OCI-LY1 (cell line): ENCODE measurements around the gene FAM81A.

Source experiments
- H2AFZ ChIP-seq: fragments of 200-600 bp; sonication (generic), shearing (Covaris generic); 2 replicates; pipeline ENCODE4 v1.6.0; 2014; ENCODE audit warnings: antibody characterized with exemption, mild to moderate bottlenecking, low read length
- H3F3A ChIP-seq: fragments of 200-600 bp; sonication (generic), shearing (Covaris generic); 2 replicates; pipeline ENCODE4 v1.6.0; 2014; ENCODE audit warnings: mild to moderate bottlenecking, antibody characterized with exemption, low read length, moderate library complexity; ENCODE audit not compliant: insufficient read depth
- H3K27ac ChIP-seq: fragments of 200-600 bp; sonication (generic); 2 replicates; pipeline ENCODE4 v1.5.1; 2014; ENCODE audit warnings: low read length, mixed run types, mild to moderate bottlenecking, low read depth; ENCODE audit not compliant: poor library complexity, severe bottlenecking
- H3K27me3 ChIP-seq: fragments of 200-600 bp; sonication (generic); 2 replicates; pipeline ENCODE4 v1.6.0; 2014; ENCODE audit warnings: antibody characterized with exemption, mild to moderate bottlenecking, low read length, moderate library complexity; ENCODE audit not compliant: insufficient read depth
- H3K36me3 ChIP-seq: fragments of 200-600 bp; sonication (generic); 2 replicates; pipeline ENCODE4 v1.6.1; 2014; ENCODE audit warnings: mild to moderate bottlenecking, antibody characterized with exemption, low read length, moderate library complexity, mixed read lengths; ENCODE audit not compliant: insufficient read depth
- H3K4me1 ChIP-seq: fragments of 200-600 bp; sonication (generic); 2 replicates; pipeline ENCODE4 v1.5.1; 2014; ENCODE audit warnings: mild to moderate bottlenecking, low read length, moderate library complexity; ENCODE audit not compliant: insufficient read depth, severe bottlenecking
- H3K4me2 ChIP-seq: fragments of 200-600 bp; sonication (generic), shearing (Covaris generic); 2 replicates; pipeline ENCODE4 v1.6.1; 2014; ENCODE audit warnings: low read length
- H3K4me3 ChIP-seq: fragments of 200-600 bp; sonication (generic); 2 replicates; pipeline ENCODE4 v1.5.1; 2014; ENCODE audit warnings: low read length, low read depth, mild to moderate bottlenecking, mixed read lengths; ENCODE audit not compliant: poor library complexity, severe bottlenecking
- H3K79me2 ChIP-seq: fragments of 200-600 bp; shearing (Covaris generic); 2 replicates; pipeline ENCODE4 v1.6.1; 2016; ENCODE audit warnings: mixed run types, low read length, mixed read lengths; ENCODE audit not compliant: insufficient read depth
- H3K9ac ChIP-seq: fragments of 200-600 bp; sonication (generic), shearing (Covaris generic); 2 replicates; pipeline ENCODE4 v1.6.1; 2014; ENCODE audit warnings: mild to moderate bottlenecking, low read length, mixed read lengths
- H3K9me2 ChIP-seq: fragments of 200-600 bp; sonication (generic), shearing (Covaris generic); 2 replicates; pipeline ENCODE4 v1.6.1; 2014; ENCODE audit warnings: low read depth, mild to moderate bottlenecking, low read length, mixed read lengths
- H3K9me3 ChIP-seq: fragments of 200-600 bp; shearing (Covaris generic); 2 replicates; pipeline ENCODE4 v1.6.1; 2014; ENCODE audit warnings: low read length, mixed read lengths
- H4K20me1 ChIP-seq: fragments of 200-600 bp; sonication (generic), shearing (Covaris generic); 2 replicates; pipeline ENCODE4 v1.6.0; 2016; ENCODE audit warnings: mild to moderate bottlenecking, low read length; ENCODE audit not compliant: insufficient read depth
- EZH2 ChIP-seq: fragments of 200-600 bp; sonication (generic), shearing (Covaris generic); IDR thresholded peaks from 2 replicates; pipeline ENCODE4 v1.8.0; 2017; ENCODE audit warnings: borderline replicate concordance, mixed run types, mild to moderate bottlenecking, antibody characterized with exemption, low read length, moderate library complexity, mixed read lengths
- TF ChIP-seq, protein P1 (sequence below): fragments of 200-600 bp; sonication (generic), shearing (Covaris generic); IDR thresholded peaks from 2 replicates; pipeline ENCODE4 v1.5.1; 2017; ENCODE audit warnings: mild to moderate bottlenecking, antibody characterized with exemption, low read length, moderate library complexity, mixed read lengths

Gene FAM81A

DNA sequence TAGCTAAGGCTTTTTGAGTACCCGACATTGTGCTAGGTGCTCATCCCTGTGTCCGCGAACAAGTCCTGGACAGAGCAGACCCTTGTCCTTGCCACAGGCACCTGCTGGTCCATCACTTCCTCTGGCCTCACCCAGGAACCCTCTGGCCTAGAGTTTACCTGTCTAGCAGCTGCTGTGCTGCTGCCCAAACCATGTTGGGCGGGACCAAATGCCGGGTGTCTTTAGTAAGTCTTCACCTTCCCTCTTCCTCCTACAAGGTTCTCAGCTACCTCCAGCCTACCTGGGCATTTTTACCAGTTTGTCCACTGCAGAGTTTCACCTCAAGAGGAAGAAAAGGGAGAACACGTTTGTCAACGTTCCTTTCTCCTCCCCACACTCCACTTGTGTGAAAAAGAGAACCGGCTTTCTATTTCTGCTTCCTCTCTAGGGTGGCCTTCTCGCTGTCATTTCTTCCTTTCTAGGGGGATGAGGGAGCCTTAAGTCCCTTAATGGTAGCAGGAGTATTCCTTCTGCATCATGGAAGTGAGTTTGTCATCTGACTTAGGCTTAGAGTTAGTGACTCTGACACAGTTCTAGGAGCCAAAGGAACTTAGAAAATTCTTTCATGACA is 93.2 kb downstream of the FAM81A start:
- Histone ChIP-seq H3K27me3 (no peaks in the 10 kb centered on the region), H3K4me3 (no peak overlapping the region), H3K4me1 (peaks cover 42% of the 10 kb centered on the region), H3K9ac (no peak overlapping the region), H3F3A (no peaks in the 10 kb centered on the region), H3K27ac (no peak overlapping the region), H3K36me3 (no peaks in the 10 kb centered on the region), H3K4me2 (peak overlapping the region; percentile 18; the same call in 1 of the 2 replicates), H3K9me2 (no peaks in the 10 kb centered on the region), H4K20me1 (no peaks in the 10 kb centered on the region), H3K79me2 (no peaks in the 10 kb centered on the region), H3K9me3 (no peaks in the 10 kb centered on the region), H2AFZ (no peak overlapping the region)
- no peak for TF ChIP-seq EZH2
- TF ChIP-seq, protein P1, sequence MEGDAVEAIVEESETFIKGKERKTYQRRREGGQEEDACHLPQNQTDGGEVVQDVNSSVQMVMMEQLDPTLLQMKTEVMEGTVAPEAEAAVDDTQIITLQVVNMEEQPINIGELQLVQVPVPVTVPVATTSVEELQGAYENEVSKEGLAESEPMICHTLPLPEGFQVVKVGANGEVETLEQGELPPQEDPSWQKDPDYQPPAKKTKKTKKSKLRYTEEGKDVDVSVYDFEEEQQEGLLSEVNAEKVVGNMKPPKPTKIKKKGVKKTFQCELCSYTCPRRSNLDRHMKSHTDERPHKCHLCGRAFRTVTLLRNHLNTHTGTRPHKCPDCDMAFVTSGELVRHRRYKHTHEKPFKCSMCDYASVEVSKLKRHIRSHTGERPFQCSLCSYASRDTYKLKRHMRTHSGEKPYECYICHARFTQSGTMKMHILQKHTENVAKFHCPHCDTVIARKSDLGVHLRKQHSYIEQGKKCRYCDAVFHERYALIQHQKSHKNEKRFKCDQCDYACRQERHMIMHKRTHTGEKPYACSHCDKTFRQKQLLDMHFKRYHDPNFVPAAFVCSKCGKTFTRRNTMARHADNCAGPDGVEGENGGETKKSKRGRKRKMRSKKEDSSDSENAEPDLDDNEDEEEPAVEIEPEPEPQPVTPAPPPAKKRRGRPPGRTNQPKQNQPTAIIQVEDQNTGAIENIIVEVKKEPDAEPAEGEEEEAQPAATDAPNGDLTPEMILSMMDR = no peak

- Histone ChIP-seq H3K4me2 (peak overlapping the region; percentile 34; the same call in 1 of the 2 replicates), H3F3A (no peaks in the 10 kb centered on the region), H3K9me2 (no peaks in the 10 kb centered on the region), H3K4me1 (peaks cover 58% of the 10 kb centered on the region), H3K27ac (peak overlapping the region; percentile 65), H3K79me2 (no peaks in the 10 kb centered on the region), H4K20me1 (no peaks in the 10 kb centered on the region), H3K9me3 (no peaks in the 10 kb centered on the region), H3K9ac (no peak overlapping the region), H3K36me3 (no peaks in the 10 kb centered on the region), H3K27me3 (no peaks in the 10 kb centered on the region), H3K4me3 (no peak overlapping the region), H2AFZ (peak overlapping the region; percentile 58; the same call in 1 of the 2 replicates)
- TF ChIP-seq EZH2 = no peak
- TF ChIP-seq, protein P1 = peak; percentile 86
Observed at GRCh38 chr15:59532770-59533379, 94.9 kb downstream of the FAM81A start.

DNA sequence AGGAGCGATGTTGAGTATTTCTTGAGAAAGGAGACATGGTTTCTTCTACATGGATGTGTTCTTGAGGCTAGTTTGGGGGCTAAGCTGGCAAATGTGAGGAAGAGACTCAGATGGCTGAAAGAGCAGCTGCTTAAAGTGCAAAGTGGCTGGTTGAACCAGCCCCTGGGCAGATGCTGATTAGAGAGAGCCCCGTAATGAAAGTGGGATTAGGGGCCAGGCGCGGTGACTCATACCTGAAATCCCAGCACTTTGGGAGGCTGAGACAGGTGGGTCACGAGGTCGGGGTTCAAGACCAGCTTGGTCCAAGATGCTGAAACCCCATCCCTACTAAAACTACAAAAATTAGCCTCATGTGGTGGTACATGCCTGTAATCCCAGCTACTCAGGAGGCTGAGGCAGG is 98.6 kb downstream of the FAM81A start:
- no peaks in the 10 kb centered on the region for H4K20me1 ChIP-seq
- TF ChIP-seq EZH2 = no peak
- TF ChIP-seq, protein P1 = no peak
- no peaks in the 10 kb centered on the region for H3K9me2 ChIP-seq
- H3K79me2 ChIP-seq = no peaks in the 10 kb centered on the region
- H3K36me3 ChIP-seq = no peaks in the 10 kb centered on the region
- H3K27ac ChIP-seq = peak overlapping the region; percentile 86
- no peak overlapping the region for H3K4me2 ChIP-seq
- peaks cover 59% of the 10 kb centered on the region for H3K4me1 ChIP-seq
- no peak overlapping the region for H2AFZ ChIP-seq
- no peak overlapping the region for H3K4me3 ChIP-seq
- H3K9ac ChIP-seq = no peak overlapping the region
- no peaks in the 10 kb centered on the region for H3K9me3 ChIP-seq
- no peaks in the 10 kb centered on the region for H3K27me3 ChIP-seq
- H3F3A ChIP-seq = no peaks in the 10 kb centered on the region
